GM12878 (cell line): Measurements from ENCODE around the gene TJP1.

Experiments
- CTCF ChIP-seq, 3 experiments: IDR thresholded peaks in 2 of 3; conservative IDR thresholded peaks in 1 of 3; 2 replicates each; pipeline ENCODE4 v1.5.1; 2011; ENCODE audit warnings: low read depth in 3 of 3, low read length in 3 of 3, mild to moderate bottlenecking in 3 of 3, control low read depth in 2 of 3, moderate library complexity in 2 of 3, inconsistent platforms in 1 of 3, mixed read lengths in 1 of 3; ENCODE audit not compliant: control insufficient read depth in 2 of 3, insufficient read depth in 1 of 3; ENCODE audit errors: extremely low read depth in 1 of 3
- KAT2A ChIP-seq: conservative IDR thresholded peaks from 2 replicates; pipeline ENCODE4 v1.6.1; 2011; ENCODE audit warnings: low read depth, low read length; ENCODE audit not compliant: control insufficient read depth
- MEF2B ChIP-seq: fragments of 450-650 bp; IDR thresholded peaks from 2 replicates; pipeline ENCODE4 v1.6.1; 2018; ENCODE audit warnings: mild to moderate bottlenecking, moderate library complexity; ENCODE audit not compliant: partially characterized antibody, poor library complexity, severe bottlenecking
- RAD51 ChIP-seq: fragments of 450-650 bp; IDR thresholded peaks from 2 replicates; pipeline ENCODE4 v1.6.1; 2016; ENCODE audit warnings: moderate library complexity, mild to moderate bottlenecking, inconsistent platforms
- RFX5 ChIP-seq: IDR thresholded peaks from 2 replicates; pipeline ENCODE4 v1.6.1; 2011; ENCODE audit warnings: low read depth, low read length, improper control_type of control experiment
- USF2 ChIP-seq: IDR thresholded peaks from 2 replicates; pipeline ENCODE4 v1.6.1; 2011; ENCODE audit warnings: low read depth, low read length, improper control_type of control experiment, borderline replicate concordance

GRCh38 chr15:29688506-29689286, 133.6 kb downstream of the TJP1 start:
- TF ChIP-seq RFX5 (no peak), CTCF (IDR thresholded peaks at IDR 0.05 in 2 of 3, conservative IDR thresholded peaks at IDR 0.05 in 1 of 3; ENCODE audit: control insufficient read depth in 2 of 3, extremely low read depth in 1 of 3, insufficient read depth in 1 of 3, low read depth in 3 of 3, low read length in 3 of 3) (no peak), KAT2A (no peak), USF2 (no peak), MEF2B (no peak), RAD51 (no peak)
